HepG2 (cell line): ENCODE data around the gene RNGTT. TPM values are rescaled to one million over a fixed set of nuclear protein-coding genes. Genes with fewer than 3 reads are reported as not detected.

Experiments
- CREB1 ChIP-seq, 2 experiments: fragments of 450-650 bp in 1 of 2; IDR thresholded peaks; 2 replicates each; pipeline ENCODE4 v1.6.1; 2016 to 2017; ENCODE audit warnings: control low read depth in 1 of 2, mild to moderate bottlenecking in 1 of 2, missing compliant biosample characterization in 1 of 2, missing genetic modification characterization in 1 of 2
- FOXA3 ChIP-seq: IDR thresholded peaks from 2 replicates; pipeline ENCODE4 v1.6.1; 2016; ENCODE audit warnings: missing genetic modification reagents, missing compliant biosample characterization
- KMT2A ChIP-seq: sonication (generic); formaldehyde crosslinking; IDR thresholded peaks from 2 replicates; pipeline ENCODE4 v1.4.0; 2020; ENCODE audit warnings: missing genetic modification reagents
- ZNF644 ChIP-seq: IDR thresholded peaks from 2 replicates; pipeline ENCODE4 v1.6.1; 2016; ENCODE audit warnings: low read depth
- ZSCAN29 ChIP-seq: sonication (generic); formaldehyde crosslinking; conservative IDR thresholded peaks from 2 replicates; pipeline ENCODE4 v1.4.0; 2020; ENCODE audit warnings: mild to moderate bottlenecking, missing genetic modification reagents
- polyA plus RNA-seq, 8 experiments: library from polyadenylated mRNA; depleted of rRNA in 3 of 8; stranded (reverse) in 7 of 8; unstranded in 1 of 8; fragments of >200 nt; fragmentation: Illumina TruSeq in 4 of 8; extraction: Trizol in 4 of 8; gene quantifications; 2 replicates each; pipeline versions ENCODE4 v1.2.1 to v1.2.3, GENCODE V29; 2011 to 2016; ENCODE audit warnings: low read depth in 4 of 8, missing spikeins in 1 of 8, mixed read lengths in 1 of 8; ENCODE audit not compliant: insufficient read depth in 1 of 8
- total RNA-seq, 5 experiments: library from RNA; depleted of rRNA; stranded (reverse); fragments of >200 nt; fragmentation: Illumina TruSeq; extraction: Trizol; gene quantifications; 2 replicates each; pipeline ENCODE4 v1.2.3, GENCODE V29; 2016; ENCODE audit warnings: low read depth in 1 of 5
- TF ChIP-seq, protein P1 (sequence below): sonication (generic); formaldehyde crosslinking; IDR thresholded peaks from 2 replicates; pipeline ENCODE4 v1.8.1; 2022; ENCODE audit warnings: low read depth, mild to moderate bottlenecking, missing genetic modification reagents
- TF ChIP-seq, protein P2 (sequence below), 2 experiments: sonication (generic) in 1 of 2; formaldehyde crosslinking in 1 of 2; IDR thresholded peaks; 2 replicates each; pipeline versions ENCODE4 v1.5.1 to v1.6.1; 2011 to 2020; ENCODE audit warnings: borderline replicate concordance in 1 of 2, low read depth in 1 of 2, low read length in 1 of 2, mild to moderate bottlenecking in 1 of 2, missing genetic modification reagents in 1 of 2, moderate library complexity in 1 of 2
- TF ChIP-seq, protein P3 (sequence below): sonication (generic); formaldehyde crosslinking; IDR thresholded peaks from 2 replicates; pipeline ENCODE4 v1.4.0; 2020; ENCODE audit warnings: missing genetic modification reagents

Gene RNGTT
- total and polyA plus RNA-seq, 2 of the 13 experiments (the other 11 are each of a cell fraction or from before 2014, with no cell fraction given), result 6.0 to 22.6 TPM

DNA sequence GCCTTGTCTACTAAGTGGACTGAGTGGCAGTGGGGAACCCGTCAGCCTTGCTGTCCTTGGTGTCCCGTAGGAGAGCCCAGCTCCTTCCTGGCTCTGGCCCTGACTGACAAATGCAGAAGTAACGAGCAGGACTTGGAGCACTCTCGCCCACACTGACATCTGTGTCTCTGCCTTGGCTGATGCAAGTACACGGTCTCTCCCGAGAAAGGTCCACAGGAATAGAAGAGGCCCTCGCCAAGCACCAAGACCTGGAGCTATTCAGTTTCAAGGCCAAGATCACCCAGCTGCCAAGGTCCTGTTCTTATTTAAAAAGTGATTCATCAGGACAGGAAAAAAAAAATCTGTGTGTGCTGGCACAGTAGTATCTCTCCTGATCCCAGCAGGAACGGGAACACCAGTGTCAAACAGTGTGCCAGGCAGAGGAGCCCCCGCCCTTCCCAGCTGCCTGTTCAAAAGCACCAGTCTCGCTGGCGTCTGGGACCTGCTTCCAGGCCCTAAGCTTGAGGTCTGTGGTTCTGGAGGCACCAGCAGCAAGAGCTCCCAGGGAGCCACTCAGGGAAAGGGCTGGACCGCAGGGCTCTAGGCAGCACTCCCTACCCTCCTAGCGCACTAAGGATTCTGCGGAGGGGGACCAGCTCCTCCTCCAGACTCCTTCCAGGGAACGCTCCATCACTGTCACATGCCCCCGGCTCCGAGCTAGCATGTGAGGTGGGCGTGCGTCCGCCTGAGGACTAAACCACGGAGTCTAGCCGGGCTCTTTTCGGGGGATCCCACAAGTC is 376.9 kb downstream of the RNGTT start (continued):
- TF ChIP-seq, protein P1, sequence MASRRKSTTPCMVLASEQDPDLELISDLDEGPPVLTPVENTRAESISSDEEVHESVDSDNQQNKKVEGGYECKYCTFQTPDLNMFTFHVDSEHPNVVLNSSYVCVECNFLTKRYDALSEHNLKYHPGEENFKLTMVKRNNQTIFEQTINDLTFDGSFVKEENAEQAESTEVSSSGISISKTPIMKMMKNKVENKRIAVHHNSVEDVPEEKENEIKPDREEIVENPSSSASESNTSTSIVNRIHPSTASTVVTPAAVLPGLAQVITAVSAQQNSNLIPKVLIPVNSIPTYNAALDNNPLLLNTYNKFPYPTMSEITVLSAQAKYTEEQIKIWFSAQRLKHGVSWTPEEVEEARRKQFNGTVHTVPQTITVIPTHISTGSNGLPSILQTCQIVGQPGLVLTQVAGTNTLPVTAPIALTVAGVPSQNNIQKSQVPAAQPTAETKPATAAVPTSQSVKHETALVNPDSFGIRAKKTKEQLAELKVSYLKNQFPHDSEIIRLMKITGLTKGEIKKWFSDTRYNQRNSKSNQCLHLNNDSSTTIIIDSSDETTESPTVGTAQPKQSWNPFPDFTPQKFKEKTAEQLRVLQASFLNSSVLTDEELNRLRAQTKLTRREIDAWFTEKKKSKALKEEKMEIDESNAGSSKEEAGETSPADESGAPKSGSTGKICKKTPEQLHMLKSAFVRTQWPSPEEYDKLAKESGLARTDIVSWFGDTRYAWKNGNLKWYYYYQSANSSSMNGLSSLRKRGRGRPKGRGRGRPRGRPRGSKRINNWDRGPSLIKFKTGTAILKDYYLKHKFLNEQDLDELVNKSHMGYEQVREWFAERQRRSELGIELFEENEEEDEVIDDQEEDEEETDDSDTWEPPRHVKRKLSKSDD (CRISPR knock-in tag), result no peak
- TF ChIP-seq CREB1 (IDR thresholded peaks at IDR 0.05), result no peak
- no peak for TF ChIP-seq CREB1 (CRISPR knock-in tag; IDR thresholded peaks at IDR 0.05)
- TF ChIP-seq, protein P2, sequence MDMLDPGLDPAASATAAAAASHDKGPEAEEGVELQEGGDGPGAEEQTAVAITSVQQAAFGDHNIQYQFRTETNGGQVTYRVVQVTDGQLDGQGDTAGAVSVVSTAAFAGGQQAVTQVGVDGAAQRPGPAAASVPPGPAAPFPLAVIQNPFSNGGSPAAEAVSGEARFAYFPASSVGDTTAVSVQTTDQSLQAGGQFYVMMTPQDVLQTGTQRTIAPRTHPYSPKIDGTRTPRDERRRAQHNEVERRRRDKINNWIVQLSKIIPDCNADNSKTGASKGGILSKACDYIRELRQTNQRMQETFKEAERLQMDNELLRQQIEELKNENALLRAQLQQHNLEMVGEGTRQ (IDR thresholded peaks at IDR 0.05; ENCODE audit: low read depth, low read length), result no peak
- TF ChIP-seq, protein P2 (CRISPR knock-in tag; IDR thresholded peaks at IDR 0.05; ENCODE audit: borderline replicate concordance), result no peak
- TF ChIP-seq FOXA3 (CRISPR knock-in tag), result no peak
- TF ChIP-seq ZNF644 (CRISPR knock-in tag), result no peak
- TF ChIP-seq, protein P3, sequence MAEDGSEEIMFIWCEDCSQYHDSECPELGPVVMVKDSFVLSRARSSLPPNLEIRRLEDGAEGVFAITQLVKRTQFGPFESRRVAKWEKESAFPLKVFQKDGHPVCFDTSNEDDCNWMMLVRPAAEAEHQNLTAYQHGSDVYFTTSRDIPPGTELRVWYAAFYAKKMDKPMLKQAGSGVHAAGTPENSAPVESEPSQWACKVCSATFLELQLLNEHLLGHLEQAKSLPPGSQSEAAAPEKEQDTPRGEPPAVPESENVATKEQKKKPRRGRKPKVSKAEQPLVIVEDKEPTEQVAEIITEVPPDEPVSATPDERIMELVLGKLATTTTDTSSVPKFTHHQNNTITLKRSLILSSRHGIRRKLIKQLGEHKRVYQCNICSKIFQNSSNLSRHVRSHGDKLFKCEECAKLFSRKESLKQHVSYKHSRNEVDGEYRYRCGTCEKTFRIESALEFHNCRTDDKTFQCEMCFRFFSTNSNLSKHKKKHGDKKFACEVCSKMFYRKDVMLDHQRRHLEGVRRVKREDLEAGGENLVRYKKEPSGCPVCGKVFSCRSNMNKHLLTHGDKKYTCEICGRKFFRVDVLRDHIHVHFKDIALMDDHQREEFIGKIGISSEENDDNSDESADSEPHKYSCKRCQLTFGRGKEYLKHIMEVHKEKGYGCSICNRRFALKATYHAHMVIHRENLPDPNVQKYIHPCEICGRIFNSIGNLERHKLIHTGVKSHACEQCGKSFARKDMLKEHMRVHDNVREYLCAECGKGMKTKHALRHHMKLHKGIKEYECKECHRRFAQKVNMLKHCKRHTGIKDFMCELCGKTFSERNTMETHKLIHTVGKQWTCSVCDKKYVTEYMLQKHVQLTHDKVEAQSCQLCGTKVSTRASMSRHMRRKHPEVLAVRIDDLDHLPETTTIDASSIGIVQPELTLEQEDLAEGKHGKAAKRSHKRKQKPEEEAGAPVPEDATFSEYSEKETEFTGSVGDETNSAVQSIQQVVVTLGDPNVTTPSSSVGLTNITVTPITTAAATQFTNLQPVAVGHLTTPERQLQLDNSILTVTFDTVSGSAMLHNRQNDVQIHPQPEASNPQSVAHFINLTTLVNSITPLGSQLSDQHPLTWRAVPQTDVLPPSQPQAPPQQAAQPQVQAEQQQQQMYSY (CRISPR knock-in tag), result no peak
- no peak for TF ChIP-seq ZSCAN29
- no peak for TF ChIP-seq KMT2A (CRISPR knock-in tag)
